PFSK-1 (cell line): Measurements from ENCODE around the gene CYBRD1.

ENCODE experiments used
- POLR2AphosphoS5 ChIP-seq: IDR thresholded peaks from 2 replicates; pipeline ENCODE4 v1.6.1; 2012; ENCODE audit warnings: low read depth, mild to moderate bottlenecking, control low read depth, low read length, moderate library complexity
- SIN3A ChIP-seq: IDR thresholded peaks from 2 replicates; pipeline ENCODE4 v1.6.1; 2012; ENCODE audit warnings: mild to moderate bottlenecking, low read length, moderate library complexity, borderline replicate concordance; ENCODE audit not compliant: insufficient read depth
- TAF1 ChIP-seq: IDR thresholded peaks from 2 replicates; pipeline ENCODE4 v1.6.1; 2012; ENCODE audit warnings: low read length, control low read depth, borderline replicate concordance; ENCODE audit not compliant: insufficient read depth
- TF ChIP-seq, protein P1 (sequence below), 2 experiments: IDR thresholded peaks; 2 replicates each; pipeline versions ENCODE4 v1.6.1 to v1.8.0; 2011 to 2012; ENCODE audit warnings: low read depth in 2 of 2, low read length in 2 of 2, control low read depth in 1 of 2, inconsistent platforms in 1 of 2, mild to moderate bottlenecking in 1 of 2, moderate library complexity in 1 of 2; ENCODE audit not compliant: insufficient read depth in 1 of 2

DNA sequence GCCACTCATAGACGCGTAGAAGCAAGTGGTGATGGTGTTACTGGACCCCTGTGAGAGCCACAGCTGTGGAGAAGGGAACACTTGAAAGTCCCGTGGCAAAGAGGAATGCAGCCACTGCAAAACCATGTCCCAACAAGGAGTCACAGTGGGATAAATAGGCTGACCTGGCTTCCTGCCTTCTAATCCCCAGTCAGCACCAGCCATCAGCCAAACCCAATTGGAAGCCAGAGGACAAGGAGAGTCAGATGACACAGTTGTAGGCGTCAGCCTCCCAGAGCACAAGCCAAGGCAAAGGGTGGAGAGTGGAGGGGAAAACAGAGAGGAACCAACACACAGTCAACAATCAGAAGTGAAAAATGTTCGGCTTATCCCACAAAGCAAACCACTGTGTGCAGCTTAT is 5.5 kb upstream of the CYBRD1 start:
- TF ChIP-seq SIN3A (no peak), POLR2AphosphoS5 (no peak), TAF1 (no peak)
- TF ChIP-seq, protein P1, sequence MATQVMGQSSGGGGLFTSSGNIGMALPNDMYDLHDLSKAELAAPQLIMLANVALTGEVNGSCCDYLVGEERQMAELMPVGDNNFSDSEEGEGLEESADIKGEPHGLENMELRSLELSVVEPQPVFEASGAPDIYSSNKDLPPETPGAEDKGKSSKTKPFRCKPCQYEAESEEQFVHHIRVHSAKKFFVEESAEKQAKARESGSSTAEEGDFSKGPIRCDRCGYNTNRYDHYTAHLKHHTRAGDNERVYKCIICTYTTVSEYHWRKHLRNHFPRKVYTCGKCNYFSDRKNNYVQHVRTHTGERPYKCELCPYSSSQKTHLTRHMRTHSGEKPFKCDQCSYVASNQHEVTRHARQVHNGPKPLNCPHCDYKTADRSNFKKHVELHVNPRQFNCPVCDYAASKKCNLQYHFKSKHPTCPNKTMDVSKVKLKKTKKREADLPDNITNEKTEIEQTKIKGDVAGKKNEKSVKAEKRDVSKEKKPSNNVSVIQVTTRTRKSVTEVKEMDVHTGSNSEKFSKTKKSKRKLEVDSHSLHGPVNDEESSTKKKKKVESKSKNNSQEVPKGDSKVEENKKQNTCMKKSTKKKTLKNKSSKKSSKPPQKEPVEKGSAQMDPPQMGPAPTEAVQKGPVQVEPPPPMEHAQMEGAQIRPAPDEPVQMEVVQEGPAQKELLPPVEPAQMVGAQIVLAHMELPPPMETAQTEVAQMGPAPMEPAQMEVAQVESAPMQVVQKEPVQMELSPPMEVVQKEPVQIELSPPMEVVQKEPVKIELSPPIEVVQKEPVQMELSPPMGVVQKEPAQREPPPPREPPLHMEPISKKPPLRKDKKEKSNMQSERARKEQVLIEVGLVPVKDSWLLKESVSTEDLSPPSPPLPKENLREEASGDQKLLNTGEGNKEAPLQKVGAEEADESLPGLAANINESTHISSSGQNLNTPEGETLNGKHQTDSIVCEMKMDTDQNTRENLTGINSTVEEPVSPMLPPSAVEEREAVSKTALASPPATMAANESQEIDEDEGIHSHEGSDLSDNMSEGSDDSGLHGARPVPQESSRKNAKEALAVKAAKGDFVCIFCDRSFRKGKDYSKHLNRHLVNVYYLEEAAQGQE (IDR thresholded peaks at IDR 0.05; ENCODE audit: insufficient read depth in 1 of 2, low read depth in 2 of 2, low read length in 2 of 2): no peak
